Tibial artery (tissue), 4 donors: ENCODE measurements around the gene CLCC1.
"Not testable (repeated sequence)": the region's sequence is repeated elsewhere in the genome, so short reads cannot be mapped to it uniquely, and the experiment has no call there.

Experiments used
- DNase-seq, 2 donors: peaks; one replicate each; pipeline ENCODE4 v3.0.0-alpha.2; 2019
- H3K27ac ChIP-seq, 2 donors: fragments of 200-600 bp; sonication (generic) in 1 of 2; 1 replicate in 1 of 2; 2 replicates in 1 of 2; pipeline ENCODE4 v1.5.1; 2018 to 2019; ENCODE audit warnings: mild to moderate bottlenecking in 1 of 2
- H3K27me3 ChIP-seq, 2 donors: fragments of 200-600 bp; sonication (generic) in 1 of 2; one replicate each; pipeline versions ENCODE4 v1.5.1 to v1.6.0; 2016 to 2019
- H3K36me3 ChIP-seq, 3 donors: fragments of 200-600 bp; sonication (generic) in 2 of 3; one replicate each; pipeline ENCODE4 v1.5.1; 2016 to 2019; ENCODE audit warnings: mild to moderate bottlenecking in 2 of 3
- H3K4me1 ChIP-seq, 4 donors: fragments of 200-600 bp; sonication (generic) in 2 of 4; 1 replicate in 3 of 4; 2 replicates in 1 of 4; pipeline ENCODE4 v1.5.1; 2016 to 2019
- H3K4me3 ChIP-seq, 2 donors: fragments of 200-600 bp; sonication (generic) in 1 of 2; 1 replicate in 1 of 2; 2 replicates in 1 of 2; pipeline ENCODE4 v1.5.1; 2018 to 2019; ENCODE audit warnings: mild to moderate bottlenecking in 2 of 2
- H3K9me3 ChIP-seq, 3 donors: fragments of 200-600 bp; sonication (generic) in 1 of 3; one replicate each; pipeline ENCODE4 v1.5.1; 2016 to 2019
- CTCF ChIP-seq, 2 experiments: fragments of 200-600 bp in 1 of 2; fragments of 450-650 bp in 1 of 2; IDR thresholded peaks; one replicate each; pipeline ENCODE4 v1.5.1; 2017 to 2019; ENCODE audit warnings: antibody characterized with exemption in 2 of 2, mild to moderate bottlenecking in 1 of 2, moderate library complexity in 1 of 2
- intact Hi-C: fragments of 100-400 bp; cut with DNase I; formaldehyde crosslinking; loops from one replicate; pipeline ENCODE4 v1.15.0; 2023; ENCODE audit warnings: low total_unique reads

CLCC1 gene

GRCh38 chr1:108963052-108963686, at the start of gene CLCC1:
TSS of gene CLCC1 (minus strand) at chr1:108963484. CDS start at chr1:108950437, 13,047 bp downstream.
- intact Hi-C loops, result loop anchor here (10.0 kb wide), 1 partner anchor 132 kb away; the partner anchor contains the start of gene TMEM167B
- Histone ChIP-seq H3K36me3 (peaks cover 0 to 12% (median 0%) of the 10 kb centered on the region in 3 donors), H3K9me3 (no peaks in the 10 kb centered on the region), H3K4me3 (peak within 1 kb of the TSS; percentile 75 to 79), H3K27me3 (no peaks in the 10 kb centered on the region), H3K4me1 (peaks cover 0 to 38% (median 14%) of the 10 kb centered on the region in 4 donors), H3K27ac (peak within 1 kb of the TSS; percentile 92 to 94)
- no peak for TF ChIP-seq CTCF (IDR thresholded peaks at IDR 0.05)
- peak; percentile 93 to 95 for DNase-seq

- intact Hi-C loops, result no loop called here
- Histone ChIP-seq H3K27me3 (no peaks in the 10 kb centered on the region), H3K36me3 (peaks cover 41 to 76% (median 54%) of the 10 kb centered on the region in 3 donors), H3K4me3 (no peak overlapping the region), H3K9me3 (no peaks in the 10 kb centered on the region), H3K27ac (no peak overlapping the region), H3K4me1 (no peaks in the 10 kb centered on the region)
- DNase-seq, result no peak
- TF ChIP-seq CTCF (IDR thresholded peaks at IDR 0.05), result no peak
These were observed 48.1 kb upstream of the CLCC1 start for GRCh38 chr1:109011335-109011734.

GRCh38 chr1:108996622-108997021, 33.3 kb upstream of the CLCC1 start:
- H3K36me3 ChIP-seq, result peaks cover 47 to 79% (median 59%) of the 10 kb centered on the region in 3 donors
- H3K27ac ChIP-seq, DNase-seq, H3K4me1 ChIP-seq, H3K4me3 ChIP-seq, H3K27me3 ChIP-seq, intact Hi-C loops: not testable (repeated sequence)
- peaks cover 0 to 13% (median 0%) of the 10 kb centered on the region in 3 donors for H3K9me3 ChIP-seq

GRCh38 chr1:108983114-108983513, 19.8 kb upstream of the CLCC1 start:
- no peak overlapping the region for H3K4me3 ChIP-seq
- DNase-seq, result no peak
- peaks cover 21 to 60% (median 38%) of the 10 kb centered on the region in 3 donors for H3K36me3 ChIP-seq
- no peak for TF ChIP-seq CTCF (IDR thresholded peaks at IDR 0.05)
- no peak overlapping the region for H3K27ac ChIP-seq
- H3K4me1 ChIP-seq, result no peaks in the 10 kb centered on the region
- H3K9me3 ChIP-seq, result no peaks in the 10 kb centered on the region
- intact Hi-C loops, result no loop called here
- H3K27me3 ChIP-seq, result no peaks in the 10 kb centered on the region

- Histone ChIP-seq H3K27me3 (no peaks in the 10 kb centered on the region), H3K36me3 (peaks cover 8 to 73% (median 52%) of the 10 kb centered on the region in 3 donors), H3K4me1 (no peaks in the 10 kb centered on the region), H3K9me3 (no peaks in the 10 kb centered on the region), H3K27ac (no peak overlapping the region), H3K4me3 (no peak overlapping the region)
- no peak for TF ChIP-seq CTCF (IDR thresholded peaks at IDR 0.05)
- intact Hi-C loops, result no loop called here
- DNase-seq, result no peak
These were observed 13.4 kb upstream of the CLCC1 start for GRCh38 chr1:108976658-108977057.

- Histone ChIP-seq H3K27ac (no peak overlapping the region), H3K9me3 (no peaks in the 10 kb centered on the region), H3K36me3 (peaks cover 18 to 63% (median 49%) of the 10 kb centered on the region in 3 donors), H3K4me3 (no peak overlapping the region), H3K4me1 (no peaks in the 10 kb centered on the region), H3K27me3 (no peaks in the 10 kb centered on the region)
- DNase-seq, result no peak
- intact Hi-C loops, result no loop called here
- no peak for TF ChIP-seq CTCF (IDR thresholded peaks at IDR 0.05)
These were observed 9.7 kb upstream of the CLCC1 start for GRCh38 chr1:108972951-108973350.
